ENCODE results near the gene GNB1L. TPM values are rescaled to one million over a fixed set of nuclear protein-coding genes. Genes with fewer than 3 reads are reported as not detected.

The GNB1L gene
- total RNA-seq, 1 experiment from 2014 or later = 10.3 TPM

DNA sequence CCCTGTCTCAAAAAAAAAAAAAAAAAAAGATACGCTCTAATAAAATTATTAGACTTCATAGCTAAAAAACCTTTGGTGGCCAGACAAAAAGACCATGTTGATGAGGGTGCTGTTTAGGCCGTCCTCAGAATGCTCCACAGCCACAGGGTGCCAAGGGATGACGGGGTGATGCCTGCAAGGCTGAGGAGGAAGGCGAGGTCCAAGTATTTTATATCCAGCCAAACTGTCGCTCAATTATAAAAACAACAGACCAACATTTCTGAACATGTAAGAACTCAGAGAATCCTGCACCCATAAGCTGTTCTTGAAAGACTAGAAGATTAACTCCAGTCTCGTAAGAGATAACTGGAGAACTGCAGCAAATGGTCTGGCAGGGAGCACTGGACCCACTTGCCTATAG is 64.8 kb downstream of the GNB1L start:
- Histone ChIP-seq H3K9me2 (ENCODE audit: insufficient read depth) (no peaks in the 10 kb centered on the region), H4K20me1 (ENCODE audit: insufficient read depth) (no peaks in the 10 kb centered on the region), H3K27ac (no peak overlapping the region), H3K4me2 (no peak overlapping the region), H2AFZ (no peak overlapping the region), H3F3A (ENCODE audit: insufficient read depth, low read depth) (no peaks in the 10 kb centered on the region), H3K4me1 (replicated peaks; ENCODE audit: insufficient read depth) (no peaks in the 10 kb centered on the region), H3K36me3 (ENCODE audit: low read depth) (no peaks in the 10 kb centered on the region), H3K79me2 (ENCODE audit: low read depth) (no peaks in the 10 kb centered on the region), H3K27me3 (ENCODE audit: insufficient read depth, low read depth) (no peaks in the 10 kb centered on the region), H3K4me3 (no peak overlapping the region), H3K9me3 (ENCODE audit: insufficient read depth, low read depth) (no peaks in the 10 kb centered on the region)
- intact Hi-C loops (cut with micrococcal nuclease; ENCODE audit: unreplicated experiment) = no loop called here
- TF ChIP-seq, protein P1, sequence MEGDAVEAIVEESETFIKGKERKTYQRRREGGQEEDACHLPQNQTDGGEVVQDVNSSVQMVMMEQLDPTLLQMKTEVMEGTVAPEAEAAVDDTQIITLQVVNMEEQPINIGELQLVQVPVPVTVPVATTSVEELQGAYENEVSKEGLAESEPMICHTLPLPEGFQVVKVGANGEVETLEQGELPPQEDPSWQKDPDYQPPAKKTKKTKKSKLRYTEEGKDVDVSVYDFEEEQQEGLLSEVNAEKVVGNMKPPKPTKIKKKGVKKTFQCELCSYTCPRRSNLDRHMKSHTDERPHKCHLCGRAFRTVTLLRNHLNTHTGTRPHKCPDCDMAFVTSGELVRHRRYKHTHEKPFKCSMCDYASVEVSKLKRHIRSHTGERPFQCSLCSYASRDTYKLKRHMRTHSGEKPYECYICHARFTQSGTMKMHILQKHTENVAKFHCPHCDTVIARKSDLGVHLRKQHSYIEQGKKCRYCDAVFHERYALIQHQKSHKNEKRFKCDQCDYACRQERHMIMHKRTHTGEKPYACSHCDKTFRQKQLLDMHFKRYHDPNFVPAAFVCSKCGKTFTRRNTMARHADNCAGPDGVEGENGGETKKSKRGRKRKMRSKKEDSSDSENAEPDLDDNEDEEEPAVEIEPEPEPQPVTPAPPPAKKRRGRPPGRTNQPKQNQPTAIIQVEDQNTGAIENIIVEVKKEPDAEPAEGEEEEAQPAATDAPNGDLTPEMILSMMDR (conservative IDR thresholded peaks at IDR 0.05) = no peak
- no peak for TF ChIP-seq EZH2 (IDR thresholded peaks at IDR 0.05; ENCODE audit: low read depth)
- POLR2A ChIA-PET (ENCODE audit: unreplicated experiment) = interaction anchor here (0.6 kb wide), 1 partner anchor 10 kb away, joined by 7 read pairs; no protein-coding TSS in a partner anchor
- no peak for DNase-seq
- BruUV-seq (replicated peaks) = no TSS peak
- CTCF ChIA-PET = no interaction called here

DNA sequence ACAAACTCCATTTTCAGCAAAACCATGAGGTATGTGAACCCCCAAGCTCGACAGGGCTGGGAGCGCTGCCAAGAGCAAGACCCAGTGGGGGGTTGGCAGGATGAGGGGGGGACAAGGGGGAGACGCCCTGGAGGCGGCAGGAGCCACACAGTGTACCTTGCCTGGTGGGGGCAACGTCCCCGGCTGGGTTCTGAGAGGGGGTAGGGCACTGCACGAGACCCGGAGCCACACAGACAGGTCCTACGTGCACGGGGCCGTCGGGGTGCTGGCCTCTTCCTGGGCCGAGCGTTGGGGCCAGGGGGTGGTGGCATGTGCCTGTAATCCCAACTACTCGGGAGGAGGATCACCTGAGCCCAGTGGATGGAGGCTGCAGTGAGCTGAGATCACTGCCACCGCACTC is 65.3 kb downstream of the GNB1L start:
- no peak overlapping the region for H3K4me3 ChIP-seq
- H3K27me3 ChIP-seq (ENCODE audit: insufficient read depth, low read depth) = no peaks in the 10 kb centered on the region
- H3K9me3 ChIP-seq (ENCODE audit: insufficient read depth, low read depth) = no peaks in the 10 kb centered on the region
- H3K4me2 ChIP-seq = no peak overlapping the region
- no peaks in the 10 kb centered on the region for H3K9me2 ChIP-seq (ENCODE audit: insufficient read depth)
- intact Hi-C loops (cut with micrococcal nuclease; ENCODE audit: unreplicated experiment) = no loop called here
- ChIA-PET CTCF (no interaction called here), POLR2A (ENCODE audit: unreplicated experiment) (interaction anchor here (0.6 kb wide), 1 partner anchor 9 kb away, joined by 7 read pairs; no protein-coding TSS in a partner anchor)
- no peak overlapping the region for H2AFZ ChIP-seq
- no peaks in the 10 kb centered on the region for H3F3A ChIP-seq (ENCODE audit: insufficient read depth, low read depth)
- no peak overlapping the region for H3K27ac ChIP-seq
- no TSS peak for BruUV-seq (replicated peaks)
- H3K36me3 ChIP-seq (ENCODE audit: low read depth) = no peaks in the 10 kb centered on the region
- TF ChIP-seq, protein P1 (conservative IDR thresholded peaks at IDR 0.05) = no peak
- H3K79me2 ChIP-seq (ENCODE audit: low read depth) = no peaks in the 10 kb centered on the region
- DNase-seq = no peak
- H3K4me1 ChIP-seq (replicated peaks; ENCODE audit: insufficient read depth) = no peaks in the 10 kb centered on the region
- no peaks in the 10 kb centered on the region for H4K20me1 ChIP-seq (ENCODE audit: insufficient read depth)

- Histone ChIP-seq H3K4me3 (no peak overlapping the region), H3K36me3 (ENCODE audit: low read depth) (no peaks in the 10 kb centered on the region), H3K27me3 (ENCODE audit: insufficient read depth, low read depth) (no peaks in the 10 kb centered on the region), H4K20me1 (ENCODE audit: insufficient read depth) (no peaks in the 10 kb centered on the region), H3K27ac (no peak overlapping the region), H2AFZ (no peak overlapping the region), H3K9me2 (ENCODE audit: insufficient read depth) (no peaks in the 10 kb centered on the region), H3K9me3 (ENCODE audit: insufficient read depth, low read depth) (no peaks in the 10 kb centered on the region), H3K79me2 (ENCODE audit: low read depth) (no peaks in the 10 kb centered on the region), H3F3A (ENCODE audit: insufficient read depth, low read depth) (no peaks in the 10 kb centered on the region), H3K4me1 (replicated peaks; ENCODE audit: insufficient read depth) (no peaks in the 10 kb centered on the region), H3K4me2 (no peak overlapping the region)
- TF ChIP-seq, protein P1 (conservative IDR thresholded peaks at IDR 0.05) = no peak
- TF ChIP-seq EZH2 (IDR thresholded peaks at IDR 0.05; ENCODE audit: low read depth) = no peak
- no TSS peak for BruUV-seq (replicated peaks)
- intact Hi-C loops (cut with micrococcal nuclease; ENCODE audit: unreplicated experiment) = no loop called here
- POLR2A ChIA-PET (ENCODE audit: unreplicated experiment) = no interaction called here
- DNase-seq = no peak
- CTCF ChIA-PET = no interaction called here
Observed at GRCh38 chr22:19788661-19789225, 65.9 kb downstream of the GNB1L start.
